PC-3 (cell line): ENCODE measurements around the gene MAST4. TPM values are rescaled to one million over a fixed set of nuclear protein-coding genes. Genes with fewer than 3 reads are reported as not detected.

ENCODE experiments used
- ATAC-seq: fragments of 200-7000 bp; cut with Tn5 transposase; 2 replicates; pipeline ENCODE4 v1.9.1; 2020; ENCODE audit warnings: mild to moderate bottlenecking, moderate library complexity
- BruUV-seq: library from RNA; stranded (reverse); fragments of 400-500 nt; replicated peaks from 2 replicates; lab custom pipeline; 2021; lab: Mats Ljungman, UMichigan
- CTCF ChIA-PET: fragments of 300-600 bp; sonication (Branson Sonifier 250); formaldehyde crosslinking; loops from one replicate; lab custom pipeline; 2022; ENCODE audit warnings: antibody characterized with exemption; lab: Charles Lee
- POLR2A ChIA-PET: fragments of 300-600 bp; sonication (Branson Sonifier 250); formaldehyde crosslinking; loops from one replicate; lab custom pipeline; 2022; ENCODE audit warnings: antibody characterized with exemption; ENCODE audit not compliant: unreplicated experiment; lab: Charles Lee
- DNase-seq: peaks from one replicate; pipeline ENCODE4 v3.0.0-alpha.2; 2015
- H2AFZ ChIP-seq: fragments of 300-600 bp; sonication (generic); 2 replicates; pipeline ENCODE4 v1.6.0; 2016; ENCODE audit warnings: antibody characterized with exemption, low read length
- H3F3A ChIP-seq: fragments of 300-600 bp; sonication (generic); one replicate; pipeline ENCODE4 v1.6.0; 2017; ENCODE audit warnings: antibody characterized with exemption, low read length, control low read depth, mild to moderate bottlenecking; ENCODE audit not compliant: unreplicated experiment
- H3K27ac ChIP-seq: fragments of 300-600 bp; sonication (generic); 2 replicates; pipeline ENCODE4 v1.5.1; 2016; ENCODE audit warnings: mild to moderate bottlenecking, low read length
- H3K27me3 ChIP-seq: fragments of 300-600 bp; sonication (generic); 2 replicates; pipeline ENCODE4 v1.6.1; 2016; ENCODE audit warnings: low read length, mixed read lengths
- H3K36me3 ChIP-seq: fragments of 300-600 bp; sonication (generic); 2 replicates; pipeline ENCODE4 v1.6.1; 2016; ENCODE audit warnings: low read depth, mixed run types, low read length, mixed read lengths
- H3K4me1 ChIP-seq: fragments of 300-600 bp; sonication (generic); 2 replicates; pipeline ENCODE4 v1.5.1; 2016; ENCODE audit warnings: low read length; ENCODE audit not compliant: insufficient read depth
- H3K4me2 ChIP-seq: fragments of 300-600 bp; sonication (generic); 2 replicates; pipeline ENCODE4 v1.6.0; 2016; ENCODE audit warnings: low read length
- H3K4me3 ChIP-seq: fragments of 300-600 bp; sonication (generic); 2 replicates; pipeline ENCODE4 v1.5.1; 2016; ENCODE audit warnings: mild to moderate bottlenecking, low read length, mixed read lengths
- H3K79me2 ChIP-seq: fragments of 300-600 bp; sonication (generic); 2 replicates; pipeline ENCODE4 v1.6.1; 2017; ENCODE audit warnings: low read length, mixed read lengths
- H3K9ac ChIP-seq: fragments of 300-600 bp; sonication (generic); 2 replicates; pipeline ENCODE4 v1.6.0; 2016; ENCODE audit warnings: mild to moderate bottlenecking, low read length
- H3K9me2 ChIP-seq: fragments of 300-600 bp; sonication (generic); replicated peaks from 2 replicates; pipeline ENCODE4 v1.6.1; 2016; ENCODE audit warnings: mixed run types, low read length, mixed read lengths
- H3K9me3 ChIP-seq: fragments of 300-600 bp; sonication (generic); 2 replicates; pipeline ENCODE4 v1.6.1; 2016; ENCODE audit warnings: low read length, mixed read lengths
- H4K20me1 ChIP-seq: fragments of 300-600 bp; sonication (generic); 2 replicates; pipeline ENCODE4 v1.6.1; 2016; ENCODE audit warnings: low read length, mixed read lengths
- EZH2 ChIP-seq: fragments of 300-600 bp; sonication (generic); IDR thresholded peaks from one replicate; pipeline ENCODE4 v1.6.1; 2017; ENCODE audit warnings: antibody characterized with exemption, mild to moderate bottlenecking, low read length; ENCODE audit not compliant: unreplicated experiment
- EZH2phosphoT487 ChIP-seq: fragments of 300-600 bp; sonication (generic); IDR thresholded peaks from 2 replicates; pipeline ENCODE4 v1.6.1; 2018; ENCODE audit warnings: mild to moderate bottlenecking, antibody characterized with exemption, low read length, borderline replicate concordance
- intact Hi-C: fragments of 100-400 bp; cut with micrococcal nuclease; formaldehyde crosslinking; loops from 2 replicates; pipeline ENCODE4 v1.9.0; 2023
- total RNA-seq: library from RNA; depleted of rRNA; stranded (reverse); fragments of >200 nt; gene quantifications from 2 replicates; pipeline ENCODE4 v1.2.3, GENCODE V29; 2014
- TF ChIP-seq, protein P1 (sequence below): fragments of 300-600 bp; sonication (generic); conservative IDR thresholded peaks from 2 replicates; pipeline ENCODE4 v1.5.1; 2017; ENCODE audit warnings: antibody characterized with exemption, low read depth, mild to moderate bottlenecking, low read length

MAST4 gene
- total RNA-seq, 1 experiment from 2014 or later, result 7.9 TPM

GRCh38 chr5:67216564-67216963, 620.4 kb downstream of the MAST4 start:
- H3K4me1 ChIP-seq, result peaks cover 29% of the 10 kb centered on the region
- ChIA-PET POLR2A (no interaction called here), CTCF (no interaction called here)
- no peaks in the 10 kb centered on the region for H3K36me3 ChIP-seq
- H4K20me1 ChIP-seq, result no peaks in the 10 kb centered on the region
- no peaks in the 10 kb centered on the region for H3K79me2 ChIP-seq
- H2AFZ ChIP-seq, result no peak overlapping the region
- TF ChIP-seq, protein P1, sequence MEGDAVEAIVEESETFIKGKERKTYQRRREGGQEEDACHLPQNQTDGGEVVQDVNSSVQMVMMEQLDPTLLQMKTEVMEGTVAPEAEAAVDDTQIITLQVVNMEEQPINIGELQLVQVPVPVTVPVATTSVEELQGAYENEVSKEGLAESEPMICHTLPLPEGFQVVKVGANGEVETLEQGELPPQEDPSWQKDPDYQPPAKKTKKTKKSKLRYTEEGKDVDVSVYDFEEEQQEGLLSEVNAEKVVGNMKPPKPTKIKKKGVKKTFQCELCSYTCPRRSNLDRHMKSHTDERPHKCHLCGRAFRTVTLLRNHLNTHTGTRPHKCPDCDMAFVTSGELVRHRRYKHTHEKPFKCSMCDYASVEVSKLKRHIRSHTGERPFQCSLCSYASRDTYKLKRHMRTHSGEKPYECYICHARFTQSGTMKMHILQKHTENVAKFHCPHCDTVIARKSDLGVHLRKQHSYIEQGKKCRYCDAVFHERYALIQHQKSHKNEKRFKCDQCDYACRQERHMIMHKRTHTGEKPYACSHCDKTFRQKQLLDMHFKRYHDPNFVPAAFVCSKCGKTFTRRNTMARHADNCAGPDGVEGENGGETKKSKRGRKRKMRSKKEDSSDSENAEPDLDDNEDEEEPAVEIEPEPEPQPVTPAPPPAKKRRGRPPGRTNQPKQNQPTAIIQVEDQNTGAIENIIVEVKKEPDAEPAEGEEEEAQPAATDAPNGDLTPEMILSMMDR, result no peak
- TF ChIP-seq EZH2, result no peak
- no peak for TF ChIP-seq EZH2phosphoT487
- no TSS peak for BruUV-seq
- no peaks in the 10 kb centered on the region for H3K27me3 ChIP-seq
- no peaks in the 10 kb centered on the region for H3K9me3 ChIP-seq
- intact Hi-C loops, result no loop called here
- H3K4me3 ChIP-seq, result no peak overlapping the region
- H3K4me2 ChIP-seq, result no peak overlapping the region
- no peaks in the 10 kb centered on the region for H3F3A ChIP-seq
- H3K27ac ChIP-seq, result no peak overlapping the region
- no peak overlapping the region for H3K9ac ChIP-seq
- no peak for DNase-seq
- no peak for ATAC-seq
- no peaks in the 10 kb centered on the region for H3K9me2 ChIP-seq
